ENCODE measurements around the gene CD82. TPM values are rescaled to one million over a fixed set of nuclear protein-coding genes. Genes with fewer than 3 reads are reported as not detected.

Gene CD82
- total RNA-seq, 1 donor from 2014 or later = 8.8 TPM

- Histone ChIP-seq H3K27ac (no peak overlapping the region), H2AFZ (replicated peaks) (no peak overlapping the region), H3K4me1 (peaks cover 23% of the 10 kb centered on the region), H3K79me2 (ENCODE audit: low read depth) (no peaks in the 10 kb centered on the region), H3K36me3 (no peaks in the 10 kb centered on the region), H4K20me1 (ENCODE audit: low read depth) (no peaks in the 10 kb centered on the region), H3K27me3 (no peaks in the 10 kb centered on the region), H3F3A (ENCODE audit: low read depth) (no peaks in the 10 kb centered on the region), H3K4me3 (no peak overlapping the region), H3K9me3 (ENCODE audit: low read depth) (no peaks in the 10 kb centered on the region), H3K9ac (no peak overlapping the region), H3K4me2 (no peak overlapping the region)
- TF ChIP-seq EZH2 (IDR thresholded peaks at IDR 0.05) (no peak), EZH2phosphoT487 (IDR thresholded peaks at IDR 0.05) (no peak), CTCF (IDR thresholded peaks at IDR 0.05) (no peak)
- peaks cover 24% of the 10 kb centered on the region for H3K27me3 Mint-ChIP-seq (ENCODE audit: insufficient read depth, low read depth)
- no peak overlapping the region for H3K27ac Mint-ChIP-seq
- H3K36me3 Mint-ChIP-seq = no peaks in the 10 kb centered on the region
- DNase-seq (ENCODE audit: low spot score) = no peak
- no peaks in the 10 kb centered on the region for H3K9me3 Mint-ChIP-seq
- peaks cover 59% of the 10 kb centered on the region for H3K4me1 Mint-ChIP-seq
- no peak overlapping the region for H3K4me3 Mint-ChIP-seq
These were observed 43.2 kb upstream of the CD82 start for GRCh38 chr11:44522294-44522693.

GRCh38 chr11:44524346-44524745, 41.1 kb upstream of the CD82 start:
- H3K4me1 ChIP-seq = peaks cover 34% of the 10 kb centered on the region
- no peaks in the 10 kb centered on the region for H3K36me3 Mint-ChIP-seq
- no peak overlapping the region for H3K27ac ChIP-seq
- H4K20me1 ChIP-seq (ENCODE audit: low read depth) = no peaks in the 10 kb centered on the region
- H3K27me3 Mint-ChIP-seq (ENCODE audit: insufficient read depth, low read depth) = peaks cover 19% of the 10 kb centered on the region
- H3K36me3 ChIP-seq = no peaks in the 10 kb centered on the region
- no peak for DNase-seq (ENCODE audit: low spot score)
- no peaks in the 10 kb centered on the region for H3K9me3 ChIP-seq (ENCODE audit: low read depth)
- H3F3A ChIP-seq (ENCODE audit: low read depth) = no peaks in the 10 kb centered on the region
- no peak overlapping the region for H2AFZ ChIP-seq (replicated peaks)
- peaks cover 71% of the 10 kb centered on the region for H3K4me1 Mint-ChIP-seq
- no peaks in the 10 kb centered on the region for H3K79me2 ChIP-seq (ENCODE audit: low read depth)
- H3K27me3 ChIP-seq = no peaks in the 10 kb centered on the region
- no peak for TF ChIP-seq EZH2phosphoT487 (IDR thresholded peaks at IDR 0.05)
- no peaks in the 10 kb centered on the region for H3K9me3 Mint-ChIP-seq
- no peak overlapping the region for H3K9ac ChIP-seq
- H3K4me3 ChIP-seq = no peak overlapping the region
- H3K4me3 Mint-ChIP-seq = no peak overlapping the region
- H3K4me2 ChIP-seq = no peak overlapping the region
- H3K27ac Mint-ChIP-seq = no peak overlapping the region

- DNase-seq (ENCODE audit: low spot score) = no peak
- H3K27me3 ChIP-seq = no peaks in the 10 kb centered on the region
- no peak overlapping the region for H3K9ac ChIP-seq
- Mint-ChIP-seq H3K9me3 (no peaks in the 10 kb centered on the region), H3K27me3 (ENCODE audit: insufficient read depth, low read depth) (peaks cover 19% of the 10 kb centered on the region), H3K4me1 (peaks cover 67% of the 10 kb centered on the region), H3K36me3 (no peaks in the 10 kb centered on the region), H3K4me3 (no peak overlapping the region), H3K27ac (no peak overlapping the region)
- no peaks in the 10 kb centered on the region for H3F3A ChIP-seq (ENCODE audit: low read depth)
- no peaks in the 10 kb centered on the region for H3K9me3 ChIP-seq (ENCODE audit: low read depth)
- TF ChIP-seq CTCF (IDR thresholded peaks at IDR 0.05) (no peak), EZH2 (IDR thresholded peaks at IDR 0.05) (no peak), EZH2phosphoT487 (IDR thresholded peaks at IDR 0.05) (no peak)
- H3K4me2 ChIP-seq = no peak overlapping the region
- H3K4me3 ChIP-seq = no peak overlapping the region
- H4K20me1 ChIP-seq (ENCODE audit: low read depth) = no peaks in the 10 kb centered on the region
- H3K36me3 ChIP-seq = no peaks in the 10 kb centered on the region
- peaks cover 30% of the 10 kb centered on the region for H3K4me1 ChIP-seq
- no peak overlapping the region for H2AFZ ChIP-seq (replicated peaks)
- H3K79me2 ChIP-seq (ENCODE audit: low read depth) = no peaks in the 10 kb centered on the region
- no peak overlapping the region for H3K27ac ChIP-seq
These were observed 40.7 kb upstream of the CD82 start for GRCh38 chr11:44524751-44525201.

GRCh38 chr11:44525473-44526252, 39.8 kb upstream of the CD82 start:
- Histone ChIP-seq H3K4me3 (no peak overlapping the region), H3F3A (ENCODE audit: low read depth) (no peaks in the 10 kb centered on the region), H3K4me1 (peaks cover 27% of the 10 kb centered on the region), H3K9ac (no peak overlapping the region), H3K36me3 (no peaks in the 10 kb centered on the region), H3K27ac (no peak overlapping the region), H3K9me3 (ENCODE audit: low read depth) (no peaks in the 10 kb centered on the region), H3K27me3 (no peaks in the 10 kb centered on the region), H4K20me1 (ENCODE audit: low read depth) (no peaks in the 10 kb centered on the region), H3K79me2 (ENCODE audit: low read depth) (no peaks in the 10 kb centered on the region), H3K4me2 (no peak overlapping the region), H2AFZ (replicated peaks) (peak overlapping the region; percentile 61)
- Mint-ChIP-seq H3K4me1 (peaks cover 69% of the 10 kb centered on the region), H3K4me3 (peak overlapping the region; percentile 52), H3K36me3 (no peaks in the 10 kb centered on the region), H3K9me3 (no peaks in the 10 kb centered on the region), H3K27me3 (ENCODE audit: insufficient read depth, low read depth) (peaks cover 22% of the 10 kb centered on the region), H3K27ac (peak overlapping the region; percentile 76)
- TF ChIP-seq CTCF (IDR thresholded peaks at IDR 0.05) (no peak), EZH2phosphoT487 (IDR thresholded peaks at IDR 0.05) (no peak), EZH2 (IDR thresholded peaks at IDR 0.05) (no peak)
- no peak for DNase-seq (ENCODE audit: low spot score)
